Keratinocyte (primary cell): ENCODE results near the gene RASAL2. TPM values are rescaled to one million over a fixed set of nuclear protein-coding genes. Genes with fewer than 3 reads are reported as not detected.

ENCODE experiments used
- DNase-seq: peaks from one replicate; pipeline ENCODE4 v3.0.0-alpha.2; 2011; ENCODE audit warnings: low read depth, missing footprints, low spot score
- FAIRE-seq: peaks from 2 replicates; lab custom pipeline; 2011; peaks lifted over from hg19 to GRCh38; lab: Jason Lieb, UNC
- H2AFZ ChIP-seq: 2 replicates; pipeline ENCODE4 v1.6.0; 2012; ENCODE audit warnings: low read length, control low read depth, inconsistent platforms; ENCODE audit not compliant: control insufficient read depth
- H3K27ac ChIP-seq: 2 replicates; pipeline ENCODE4 v1.5.1; 2011; ENCODE audit warnings: low read length; ENCODE audit not compliant: control insufficient read depth, insufficient read depth
- H3K27me3 ChIP-seq: 3 replicates; pipeline ENCODE4 v1.6.0; 2011; ENCODE audit warnings: low read length; ENCODE audit not compliant: control insufficient read depth, insufficient read depth; ENCODE audit errors: extremely low read depth
- H3K36me3 ChIP-seq, 2 experiments: 2 replicates in 1 of 2; 3 replicates in 1 of 2; pipeline ENCODE4 v1.5.1; 2011; ENCODE audit warnings: low read length in 2 of 2, mild to moderate bottlenecking in 1 of 2; ENCODE audit not compliant: control insufficient read depth in 2 of 2, insufficient read depth in 2 of 2; ENCODE audit errors: extremely low read depth in 1 of 2
- H3K4me1 ChIP-seq: 3 replicates; pipeline ENCODE4 v1.5.1; 2011; ENCODE audit warnings: low read length; ENCODE audit not compliant: control insufficient read depth, insufficient read depth; ENCODE audit errors: extremely low read depth
- H3K4me2 ChIP-seq: 3 replicates; pipeline ENCODE4 v1.6.0; 2011; ENCODE audit warnings: low read depth, low read length; ENCODE audit not compliant: control insufficient read depth, insufficient read depth; ENCODE audit errors: extremely low read depth
- H3K4me3 ChIP-seq, 3 experiments: fragments of 200-600 bp in 1 of 3; sonication (generic) in 1 of 3; 2 replicates in 2 of 3; 3 replicates in 1 of 3; pipeline ENCODE4 v1.5.1; 2011 to 2016; ENCODE audit warnings: low read length in 3 of 3, mild to moderate bottlenecking in 3 of 3, control low read depth in 2 of 3, inconsistent platforms in 1 of 3, low read depth in 1 of 3, mixed read lengths in 1 of 3, mixed run types in 1 of 3, moderate library complexity in 1 of 3; ENCODE audit not compliant: control insufficient read depth in 2 of 3, insufficient read depth in 2 of 3; ENCODE audit errors: extremely low read depth in 1 of 3
- H3K79me2 ChIP-seq: 2 replicates; pipeline ENCODE4 v1.6.0; 2012; ENCODE audit warnings: low read length; ENCODE audit not compliant: control insufficient read depth, insufficient read depth
- H3K9ac ChIP-seq: 3 replicates; pipeline ENCODE4 v1.6.0; 2011; ENCODE audit warnings: low read length; ENCODE audit not compliant: control insufficient read depth, insufficient read depth; ENCODE audit errors: extremely low read depth
- H3K9me1 ChIP-seq: 3 replicates; pipeline ENCODE4 v1.6.0; 2011; ENCODE audit warnings: low read length; ENCODE audit not compliant: control insufficient read depth, insufficient read depth; ENCODE audit errors: extremely low read depth
- H3K9me3 ChIP-seq: 2 replicates; pipeline ENCODE4 v1.5.1; 2012; ENCODE audit warnings: low read depth, low read length; ENCODE audit not compliant: control insufficient read depth
- H4K20me1 ChIP-seq: 3 replicates; pipeline ENCODE4 v1.6.0; 2011; ENCODE audit warnings: low read length; ENCODE audit not compliant: control insufficient read depth, insufficient read depth; ENCODE audit errors: extremely low read depth
- CTCF ChIP-seq, 3 experiments: IDR thresholded peaks in 1 of 3; conservative IDR thresholded peaks in 1 of 3; optimal IDR thresholded peaks in 1 of 3; 2 replicates in 2 of 3; 3 replicates in 1 of 3; pipeline versions ENCODE3 to v1.5.1; 2011; ENCODE audit warnings: low read length in 3 of 3, mild to moderate bottlenecking in 3 of 3, moderate library complexity in 2 of 3, control low read depth in 1 of 3, inconsistent platforms in 1 of 3; ENCODE audit not compliant: insufficient read depth in 2 of 3; ENCODE audit errors: extremely low read depth in 1 of 3
- EZH2 ChIP-seq: IDR thresholded peaks from one replicate; pipeline ENCODE4 v1.6.1; 2012; ENCODE audit warnings: inconsistent platforms, mild to moderate bottlenecking, low read length, moderate library complexity
- dilution Hi-C: fragments of 300-500 bp; cut with MboI; formaldehyde crosslinking; loops from one replicate; pipeline ENCODE4 v1.7.0; 2020; ENCODE audit warnings: low sequenced_read_pairs; ENCODE audit not compliant: extremely low pct_ligation_motif_present
- polyA plus RNA-seq, 5 experiments: library from polyadenylated mRNA; depleted of rRNA in 3 of 5; stranded (reverse) in 3 of 5; stranded (forward) in 1 of 5; unstranded in 1 of 5; fragments of >200 nt; gene quantifications; 1 replicate in 1 of 5; 2 replicates in 3 of 5; 3 replicates in 1 of 5; pipeline versions ENCODE4 v1.2.1 to v1.2.3, GENCODE V29; 2011 to 2012; ENCODE audit warnings: missing spikeins in 2 of 5, low read depth in 1 of 5, low replicate concordance in 1 of 5

The RASAL2 gene
- polyA plus RNA-seq, 1 donor (not counting 4 experiments of a cell fraction or from before 2014, with no cell fraction given), result 27.2 TPM

GRCh38 chr1:178166429-178167024 is 72.6 kb downstream of the RASAL2 start:
- Histone ChIP-seq H3K36me3 (peaks cover 0 to 2% of the 10 kb centered on the region in 2 experiments), H3K27me3 (no peaks in the 10 kb centered on the region), H3K4me3 (no peak overlapping the region), H3K27ac (no peak overlapping the region), H3K9ac (no peak overlapping the region), H3K9me3 (no peaks in the 10 kb centered on the region), H3K79me2 (peaks cover 72% of the 10 kb centered on the region), H3K4me1 (peaks cover 4% of the 10 kb centered on the region), H4K20me1 (no peaks in the 10 kb centered on the region), H3K4me2 (no peak overlapping the region), H2AFZ (no peak overlapping the region), H3K9me1 (no peaks in the 10 kb centered on the region)
- DNase-seq (no peak), FAIRE-seq (peak; percentile 68)
- TF ChIP-seq EZH2, result no peak
- dilution Hi-C loops, result no loop called here

GRCh38 chr1:178168536-178168935 is 74.6 kb downstream of the RASAL2 start:
- Histone ChIP-seq H3K4me3 (no peak overlapping the region), H2AFZ (no peak overlapping the region), H3K9me3 (no peaks in the 10 kb centered on the region), H3K36me3 (no peaks in the 10 kb centered on the region), H3K4me2 (no peak overlapping the region), H3K4me1 (peaks cover 4% of the 10 kb centered on the region), H3K9me1 (no peaks in the 10 kb centered on the region), H3K9ac (no peak overlapping the region), H3K79me2 (peaks cover 75% of the 10 kb centered on the region), H3K27ac (no peak overlapping the region), H3K27me3 (no peaks in the 10 kb centered on the region), H4K20me1 (no peaks in the 10 kb centered on the region)
- peak; percentile 61 for FAIRE-seq
- DNase-seq, result no peak
- dilution Hi-C loops, result no loop called here
- TF ChIP-seq EZH2 (no peak), CTCF (optimal IDR thresholded peaks at IDR 0.05 in 1 of 3, IDR thresholded peaks at IDR 0.05 in 1 of 3, conservative IDR thresholded peaks at IDR 0.05 in 1 of 3; ENCODE audit: extremely low read depth in 1 of 3, insufficient read depth in 2 of 3, low read length in 3 of 3) (no peak)

GRCh38 chr1:178169649-178170048 is 75.7 kb downstream of the RASAL2 start:
- H3K36me3 ChIP-seq, result no peaks in the 10 kb centered on the region
- TF ChIP-seq EZH2 (no peak), CTCF (optimal IDR thresholded peaks at IDR 0.05 in 1 of 3, IDR thresholded peaks at IDR 0.05 in 1 of 3, conservative IDR thresholded peaks at IDR 0.05 in 1 of 3; ENCODE audit: extremely low read depth in 1 of 3, insufficient read depth in 2 of 3, low read length in 3 of 3) (no peak)
- no peak overlapping the region for H3K4me2 ChIP-seq
- H3K4me1 ChIP-seq, result peaks cover 4% of the 10 kb centered on the region
- dilution Hi-C loops, result no loop called here
- H3K4me3 ChIP-seq, result no peak overlapping the region
- no peak overlapping the region for H2AFZ ChIP-seq
- no peak overlapping the region for H3K9ac ChIP-seq
- no peaks in the 10 kb centered on the region for H3K27me3 ChIP-seq
- H3K9me3 ChIP-seq, result no peaks in the 10 kb centered on the region
- no peaks in the 10 kb centered on the region for H4K20me1 ChIP-seq
- no peaks in the 10 kb centered on the region for H3K9me1 ChIP-seq
- DNase-seq, result no peak
- H3K27ac ChIP-seq, result no peak overlapping the region
- no peak for FAIRE-seq
- H3K79me2 ChIP-seq, result peaks cover 75% of the 10 kb centered on the region
